ENCODE results near the gene CFAP45. TPM values are rescaled to one million over a fixed set of nuclear protein-coding genes. Genes with fewer than 3 reads are reported as not detected.
"Not testable (repeated sequence)": the region's sequence is repeated elsewhere in the genome, so short reads cannot be mapped to it uniquely, and the experiment has no call there.

Gene CFAP45
- polyA plus RNA-seq, 3 donors, result 3.2 to 4.1 (median 4.1) TPM

DNA sequence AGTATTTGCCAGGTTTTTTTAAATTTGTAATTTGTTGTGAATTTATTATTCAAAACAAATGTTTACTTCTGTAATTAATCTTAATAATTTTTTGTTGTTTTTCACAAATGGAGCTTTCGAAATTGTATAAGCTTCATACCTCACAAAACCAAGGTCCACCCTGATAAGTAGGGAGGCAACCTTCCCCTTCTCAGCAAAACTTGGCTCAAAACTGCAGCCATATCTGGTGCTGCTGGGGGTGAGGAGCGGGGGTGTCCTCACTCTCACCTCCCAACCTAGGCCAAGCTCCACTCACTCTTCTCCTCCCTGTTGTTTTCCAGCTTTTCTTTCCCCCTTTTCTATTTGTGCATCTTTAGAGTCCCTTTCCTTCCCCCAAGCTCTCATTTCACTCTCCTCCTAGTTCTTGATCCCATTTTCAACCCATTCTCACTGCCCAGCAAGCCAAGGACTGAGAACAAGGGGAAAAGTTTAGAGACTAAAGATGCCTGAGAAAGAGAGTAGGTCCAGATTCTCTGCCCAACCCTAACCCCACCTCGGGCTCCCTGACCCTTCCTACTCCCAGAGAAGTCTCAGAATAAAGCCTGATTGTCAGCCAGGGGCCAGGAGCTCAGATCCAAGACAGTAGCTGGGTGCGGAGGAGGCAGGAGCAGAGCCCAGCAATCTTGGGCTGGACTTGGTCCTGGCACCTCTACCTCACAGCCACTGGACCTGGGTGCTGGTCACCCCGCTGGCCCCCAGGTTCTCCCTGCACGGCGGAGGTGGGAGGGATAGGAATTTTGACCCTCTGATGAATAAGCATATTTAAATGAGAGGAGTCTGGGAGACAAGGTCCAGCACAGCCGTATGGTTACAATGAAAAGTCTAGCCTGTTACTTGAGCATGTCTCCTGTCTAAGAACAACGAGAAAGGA is 8.3 kb upstream of the CFAP45 start:
- no peak for DNase-seq (ENCODE audit: low read depth in 3 of 3, low spot score in 2 of 3)

DNA sequence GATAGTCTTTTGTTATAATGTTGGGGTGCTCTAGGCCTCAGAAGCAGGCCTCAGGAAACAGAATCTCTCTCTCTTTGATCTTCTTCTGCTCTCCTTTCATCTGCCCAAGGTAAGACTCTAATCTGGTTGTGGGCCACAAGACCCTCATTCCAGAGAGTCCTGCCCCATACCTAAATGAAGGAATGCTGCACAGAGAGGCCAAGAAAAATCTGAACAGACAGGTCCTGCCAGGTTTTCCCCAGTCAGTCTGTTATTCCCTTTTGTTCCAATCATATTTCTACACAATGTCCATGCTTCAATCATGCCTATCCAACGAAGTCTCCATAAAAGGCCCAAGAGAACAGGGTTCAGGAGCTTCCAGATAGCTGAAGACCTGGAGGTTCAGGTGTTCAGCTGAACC is 7.0 kb upstream of the CFAP45 start:
- DNase-seq (ENCODE audit: low read depth in 3 of 3, low spot score in 2 of 3), result no peak

DNA sequence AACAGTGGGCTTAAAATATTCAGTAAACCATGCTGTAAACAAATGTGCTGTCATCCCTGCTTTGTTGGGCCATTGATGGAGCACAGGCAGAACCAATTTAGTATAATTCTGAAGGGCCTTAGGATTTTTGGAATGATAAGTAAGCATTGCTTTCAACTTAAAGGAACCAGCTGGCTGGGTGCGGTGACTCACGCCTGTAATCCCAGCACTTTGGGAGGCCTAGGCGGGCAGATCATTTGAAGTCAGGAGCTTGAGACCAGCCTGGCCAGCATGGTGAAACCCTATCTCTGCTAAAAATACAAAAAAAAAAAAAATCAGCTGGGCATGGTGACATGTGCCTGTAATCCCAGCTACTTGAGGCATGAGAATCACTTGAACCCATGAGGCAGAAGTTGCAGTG is 4.1 kb upstream of the CFAP45 start:
- not testable (repeated sequence) for DNase-seq (ENCODE audit: low read depth in 3 of 3, low spot score in 2 of 3)

DNA sequence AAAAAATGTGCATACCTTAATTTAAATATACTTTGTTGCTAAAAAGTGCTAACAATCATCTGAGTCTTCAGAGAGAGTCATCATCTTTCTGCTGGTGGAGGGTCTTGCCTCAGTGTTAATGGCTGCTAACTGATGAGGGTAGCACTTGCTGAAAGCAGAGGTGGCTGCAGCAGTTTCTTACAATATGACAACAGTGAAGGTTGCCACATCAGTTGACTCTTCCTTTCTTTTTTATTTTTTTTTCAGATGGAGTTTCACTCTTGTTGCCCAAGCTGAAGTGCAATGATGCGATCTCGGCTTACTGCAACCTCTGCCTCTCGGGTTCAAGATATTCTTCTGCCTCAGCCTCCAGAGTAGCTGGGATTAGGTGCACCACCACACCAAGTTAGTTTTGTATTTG is 2.6 kb upstream of the CFAP45 start:
- no peak for DNase-seq (ENCODE audit: low read depth in 3 of 3, low spot score in 2 of 3)

DNA sequence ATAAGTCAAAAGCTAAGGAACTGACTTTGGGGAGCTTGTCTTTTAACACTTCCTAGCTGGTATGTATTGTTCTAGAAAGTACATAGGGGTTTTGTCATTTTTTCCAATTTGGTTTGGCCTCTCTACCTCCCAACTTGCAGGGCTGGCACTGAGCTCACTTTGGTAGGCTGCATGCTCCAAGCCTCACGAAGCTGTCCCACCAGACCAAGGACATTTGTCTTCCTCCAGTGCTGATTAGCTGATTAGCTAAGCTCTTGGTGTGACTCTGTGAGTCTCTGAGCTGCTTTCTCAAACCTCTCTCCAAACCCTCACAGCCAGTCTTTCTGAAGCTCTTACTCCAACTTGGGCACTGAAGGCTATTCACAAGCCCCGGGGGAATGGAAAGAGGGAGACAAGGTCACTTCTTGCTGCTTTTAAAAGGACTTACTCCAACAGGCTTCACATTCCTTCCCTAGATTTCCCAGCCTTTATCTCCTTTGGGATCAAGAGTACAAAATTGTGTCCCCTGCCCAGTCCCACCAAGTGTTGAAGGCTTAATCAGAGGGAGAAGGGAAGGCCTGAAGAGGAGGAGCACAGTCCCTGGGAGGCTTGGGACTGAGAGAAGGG is 893 bp upstream of the CFAP45 start:
- no peak for DNase-seq (ENCODE audit: low read depth in 3 of 3, low spot score in 2 of 3)

DNA sequence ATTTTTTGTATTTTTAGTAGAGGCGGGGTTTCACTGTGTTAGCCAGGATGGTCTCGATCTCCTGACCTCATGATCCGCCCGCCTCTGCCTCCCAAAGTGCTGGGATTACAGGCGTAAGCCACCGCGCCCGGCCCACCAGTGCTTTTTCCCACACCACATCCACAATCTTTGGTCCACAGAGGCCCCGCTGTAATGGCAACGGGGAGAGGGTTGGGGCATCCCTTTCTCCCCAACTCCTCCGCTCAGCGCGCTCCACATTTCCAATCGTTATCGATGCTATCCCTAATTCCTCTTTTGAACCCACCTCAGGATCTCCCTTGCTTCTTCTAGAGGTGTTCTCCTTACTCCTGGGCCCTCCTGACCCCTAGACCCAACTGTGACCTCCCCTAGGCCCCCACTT is 331 bp downstream of the CFAP45 start:
- not testable (repeated sequence) for DNase-seq (ENCODE audit: low read depth in 3 of 3, low spot score in 2 of 3)

DNA sequence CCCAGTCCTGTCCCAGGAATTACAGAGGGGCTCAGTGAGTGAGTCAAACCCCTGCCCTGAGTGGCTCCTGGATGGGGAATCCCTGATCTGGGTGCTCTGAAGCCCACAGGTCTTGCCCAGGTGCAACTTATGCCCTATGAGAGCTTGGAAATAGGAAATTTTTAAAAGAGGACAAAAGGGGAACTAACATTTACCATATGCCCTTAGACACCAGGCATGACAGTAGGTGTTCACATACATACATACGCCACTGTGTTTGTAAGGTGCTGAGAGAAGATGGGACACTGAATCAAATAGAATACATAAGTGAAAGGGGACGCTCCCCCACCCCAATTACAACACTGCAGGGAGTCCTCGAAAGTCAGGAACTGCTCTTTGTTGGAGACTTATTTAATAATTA is 1.4 kb downstream of the CFAP45 start:
- DNase-seq (ENCODE audit: low read depth in 3 of 3, low spot score in 2 of 3), result no peak

DNA sequence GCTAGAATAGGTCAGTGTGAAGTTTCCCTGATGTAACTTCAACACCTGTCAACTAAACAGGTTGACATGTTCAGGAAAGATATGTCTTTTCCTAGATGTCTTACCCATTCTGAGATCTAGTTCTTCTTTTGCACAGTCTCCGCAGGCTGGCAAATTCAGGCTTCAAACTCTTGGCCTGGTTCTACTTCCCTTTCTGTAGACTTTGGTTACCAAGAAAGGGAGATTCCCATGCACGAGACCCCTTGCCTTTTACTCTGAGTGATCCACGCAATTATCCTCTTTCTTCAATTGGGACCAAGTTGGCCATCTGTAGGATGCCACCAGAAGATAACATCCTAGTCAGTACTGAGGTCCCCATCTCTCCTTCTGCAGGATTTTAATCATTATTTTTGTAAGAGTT is 2.0 kb downstream of the CFAP45 start:
- no peak for DNase-seq (ENCODE audit: low read depth in 3 of 3, low spot score in 2 of 3)

DNA sequence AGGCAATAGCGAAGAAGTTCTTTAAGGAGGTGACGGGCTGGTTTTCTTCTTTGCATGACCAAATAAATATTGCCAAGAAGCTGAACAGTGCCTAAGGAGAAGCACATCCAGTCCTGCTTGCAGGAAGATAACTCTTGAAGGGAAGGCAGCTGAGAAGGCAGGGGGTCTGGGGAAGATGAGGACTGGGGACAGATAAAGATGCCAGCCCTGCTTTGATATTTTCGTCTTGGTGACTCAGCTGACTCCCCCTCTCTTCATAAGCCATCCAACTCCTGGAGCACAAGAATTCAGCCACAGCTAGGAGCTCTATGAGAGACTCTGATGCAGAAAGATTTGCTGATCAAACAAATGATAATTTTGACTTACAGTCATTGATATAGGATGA is 3.4 kb downstream of the CFAP45 start:
- no peak for DNase-seq (ENCODE audit: low read depth in 3 of 3, low spot score in 2 of 3)

DNA sequence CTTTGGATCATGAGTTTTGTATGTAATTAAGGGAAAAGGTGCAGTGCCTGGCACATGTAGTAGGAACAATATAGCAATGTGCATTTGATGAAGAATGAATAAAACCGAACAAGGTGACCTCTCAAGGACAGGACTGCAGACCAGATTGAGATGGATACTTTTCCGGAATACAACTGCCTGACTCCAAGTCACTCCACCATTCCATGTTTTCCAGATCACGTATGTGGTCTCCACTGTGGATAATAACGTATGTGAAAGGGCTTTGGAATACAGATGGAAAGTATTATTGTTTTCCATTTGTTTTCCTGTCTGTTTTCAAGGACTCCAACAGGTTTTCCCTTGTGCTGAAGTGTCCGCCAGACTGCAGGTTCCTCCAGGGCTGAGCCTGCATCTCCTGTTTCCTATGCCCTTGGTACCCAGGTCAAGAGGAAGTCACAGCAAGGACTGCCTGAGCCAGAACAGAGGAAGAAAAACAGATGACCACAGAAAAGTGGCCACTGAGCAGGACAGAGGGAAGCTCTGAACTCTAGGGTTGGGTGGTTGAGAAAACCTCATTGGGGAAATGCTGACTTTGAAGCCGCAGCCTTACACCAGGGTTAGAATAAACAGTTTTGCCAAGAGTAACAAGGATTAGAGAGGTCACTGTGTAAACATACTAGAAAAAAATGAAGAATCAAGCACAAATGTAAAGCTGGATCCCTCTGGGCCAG is 4.0 kb downstream of the CFAP45 start:
- DNase-seq (ENCODE audit: low read depth in 3 of 3, low spot score in 2 of 3), result no peak

DNA sequence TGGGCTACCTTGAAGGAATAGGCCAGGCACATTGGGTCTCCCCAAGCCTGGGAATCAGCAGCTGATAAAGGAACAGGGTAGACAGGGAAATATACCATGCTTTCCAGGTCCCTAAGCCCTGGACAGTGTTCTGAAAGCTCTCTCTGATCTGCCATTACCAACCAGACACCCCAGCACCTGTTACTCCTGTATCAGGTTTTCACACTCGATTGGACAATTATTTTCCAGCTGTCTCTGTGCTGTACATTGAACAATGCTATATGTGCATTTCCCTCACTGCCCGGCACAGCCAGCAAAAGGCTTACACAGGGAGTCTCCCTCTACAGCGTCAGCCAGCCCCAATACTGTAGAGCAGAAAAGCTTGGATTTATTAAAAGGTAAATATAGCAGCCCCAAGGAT is 4.7 kb downstream of the CFAP45 start:
- no peak for DNase-seq (ENCODE audit: low read depth in 3 of 3, low spot score in 2 of 3)

DNA sequence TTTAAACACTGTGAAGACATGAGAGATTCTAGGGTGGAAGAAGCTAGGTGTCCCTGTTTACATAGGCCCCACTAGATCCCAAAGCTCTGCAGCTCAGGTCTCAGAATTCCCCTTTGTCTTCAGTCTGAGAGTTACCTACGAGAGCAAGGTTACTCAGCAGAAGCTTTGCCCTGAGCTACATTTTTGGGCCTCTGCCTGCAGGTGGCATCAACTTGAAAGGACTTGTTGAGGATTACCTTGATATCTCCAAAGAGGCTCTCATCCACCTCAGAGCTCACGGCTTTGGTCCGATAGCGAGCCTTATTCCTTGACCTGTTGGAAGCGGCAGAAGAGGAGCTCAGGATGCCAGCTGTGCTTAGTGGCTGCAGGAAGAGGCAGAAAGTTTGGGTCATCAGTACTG is 7.0 kb downstream of the CFAP45 start:
- DNase-seq (ENCODE audit: low read depth in 3 of 3, low spot score in 2 of 3), result no peak

DNA sequence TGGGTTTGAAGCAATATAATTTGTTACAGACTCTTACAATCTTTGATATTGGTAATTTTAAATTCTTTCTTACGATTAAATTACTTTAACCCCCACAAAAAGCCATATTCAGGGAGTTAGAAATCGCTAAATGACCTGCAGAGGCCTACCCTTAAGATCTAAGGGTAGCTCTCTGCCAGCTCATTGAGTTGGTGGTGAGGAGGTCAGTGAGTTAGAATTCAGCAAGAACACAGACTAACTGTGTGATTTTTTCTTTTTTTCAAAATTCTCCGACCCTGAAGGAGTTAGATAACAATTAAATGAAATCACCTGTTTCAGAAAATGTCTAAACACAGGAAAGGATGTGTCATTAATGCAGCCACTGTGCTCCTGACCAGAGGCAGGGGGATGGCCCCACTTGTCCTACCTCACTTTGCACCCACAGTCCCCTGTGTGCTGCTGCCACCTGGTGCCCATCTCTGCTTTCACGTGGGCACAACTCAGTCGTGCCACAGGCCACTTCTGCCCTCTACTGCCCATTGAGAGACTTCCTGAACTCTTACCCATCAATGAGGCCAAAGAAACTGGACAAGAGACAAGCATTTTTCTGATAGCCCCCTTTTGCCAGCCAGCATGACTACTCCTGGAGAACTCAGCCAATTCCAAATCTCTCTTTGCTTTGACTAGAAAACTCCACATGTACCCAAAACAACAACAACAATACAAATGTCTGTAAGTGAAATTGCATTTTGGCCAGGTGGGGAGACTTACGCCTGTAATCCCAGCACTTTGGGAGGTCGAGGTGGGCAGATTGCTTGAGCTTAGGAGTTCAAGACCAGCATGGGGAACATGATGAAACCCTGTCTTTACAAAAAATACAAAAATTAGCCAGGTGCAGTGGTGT is 8.4 kb downstream of the CFAP45 start:
- peak in 1 of 3 donors; percentile 71 for DNase-seq (ENCODE audit: low read depth in 3 of 3, low spot score in 2 of 3)

DNA sequence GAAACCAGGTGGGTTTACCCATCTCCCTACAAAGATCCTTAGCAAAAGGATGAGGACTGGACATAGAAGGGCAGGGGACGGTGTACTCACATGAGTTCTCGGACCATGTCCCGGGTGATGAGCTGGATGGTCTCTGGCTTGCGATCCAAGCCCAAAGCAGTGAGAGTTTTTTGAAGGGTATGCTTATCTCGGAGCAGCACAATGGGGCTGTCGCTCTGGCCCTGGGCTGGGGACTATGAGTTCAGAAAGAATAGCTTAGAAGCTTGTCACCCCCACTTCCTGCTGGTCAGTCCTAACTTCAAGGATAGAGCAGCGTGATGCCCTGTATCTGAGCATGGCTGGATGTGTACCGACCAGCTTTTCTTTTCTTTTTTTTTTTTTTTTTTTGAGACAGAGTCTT is 9.6 kb downstream of the CFAP45 start:
- DNase-seq (ENCODE audit: low read depth in 3 of 3, low spot score in 2 of 3), result no peak

DNA sequence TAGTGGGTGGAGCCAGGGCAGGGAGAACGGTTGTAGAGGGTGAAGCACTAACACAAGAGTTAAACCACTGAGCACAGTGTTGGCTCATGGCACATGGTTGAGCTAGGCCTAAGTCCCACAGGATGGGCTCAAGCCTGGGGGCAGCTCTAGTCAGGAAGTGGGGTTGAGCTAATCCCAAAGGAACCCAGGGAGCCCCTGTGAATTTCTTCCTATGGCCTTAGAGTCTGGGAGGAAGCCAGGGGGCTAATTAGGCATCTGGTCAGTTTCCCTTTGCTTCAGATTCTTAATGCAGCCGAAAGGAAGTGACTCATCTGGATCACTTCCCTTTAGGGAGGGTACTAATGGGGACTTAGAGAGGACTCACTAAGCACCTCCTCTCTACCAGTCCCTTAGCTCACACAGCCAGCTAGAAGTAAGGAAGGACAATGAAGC is 10.1 kb downstream of the CFAP45 start:
- DNase-seq (ENCODE audit: low read depth in 3 of 3, low spot score in 2 of 3), result no peak

DNA sequence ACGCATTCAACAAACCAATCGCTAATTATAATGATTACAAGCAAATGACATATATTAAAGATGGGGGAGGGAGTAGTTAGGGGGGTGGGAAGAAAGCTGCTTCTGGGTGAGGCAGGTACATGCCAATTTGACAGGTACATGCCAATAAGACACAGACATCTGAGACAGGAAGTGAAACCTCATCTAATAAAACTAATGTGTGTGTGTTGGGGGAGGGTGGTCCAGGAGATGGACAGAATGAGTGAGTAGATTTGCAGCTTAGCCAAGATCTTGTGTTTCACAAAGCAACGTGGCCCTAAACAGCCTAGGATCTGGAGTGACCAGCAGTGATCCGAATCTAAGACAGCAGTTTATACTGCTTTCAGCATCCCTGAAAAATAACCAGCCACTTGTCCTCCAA is 10.8 kb downstream of the CFAP45 start:
- DNase-seq (ENCODE audit: low read depth in 3 of 3, low spot score in 2 of 3), result no peak

DNA sequence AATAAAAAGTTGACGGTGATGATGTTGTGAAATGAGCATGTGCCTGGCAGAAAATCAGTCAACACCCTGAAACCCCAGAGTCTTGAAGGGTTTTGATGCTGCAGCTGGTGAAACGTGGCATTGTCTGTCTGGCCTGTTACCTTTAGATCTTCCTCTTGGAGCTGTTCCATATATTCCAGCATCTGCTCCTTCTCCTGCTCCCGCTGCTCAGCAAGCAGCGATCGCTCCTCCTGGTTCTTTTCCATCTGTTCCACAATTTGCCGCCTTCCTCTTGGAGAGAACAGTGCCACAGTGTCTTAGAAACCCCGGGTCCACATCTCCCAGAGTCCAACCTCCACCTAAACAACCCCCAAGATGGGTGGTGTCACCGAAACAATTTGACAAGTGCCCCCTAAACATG is 15.7 kb downstream of the CFAP45 start:
- no peak for DNase-seq (ENCODE audit: low read depth in 3 of 3, low spot score in 2 of 3)

DNA sequence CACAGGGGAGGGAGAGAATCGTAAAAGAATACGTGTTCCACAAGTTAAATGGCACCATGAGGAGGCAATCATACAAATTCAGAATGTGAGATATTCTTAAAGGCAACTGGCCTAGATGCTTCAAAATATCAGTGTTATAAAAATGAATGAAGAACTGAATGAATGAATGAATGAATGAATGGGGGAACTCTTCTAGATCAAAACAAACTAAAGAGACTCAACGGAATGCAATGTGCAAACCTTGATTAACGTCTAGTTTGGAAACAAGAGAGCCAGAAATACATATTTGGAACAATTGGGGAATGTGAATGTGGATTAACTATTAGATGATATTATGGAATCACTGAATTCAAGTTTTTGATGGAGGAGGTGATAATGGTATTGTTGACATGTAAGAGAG is 16.8 kb downstream of the CFAP45 start:
- DNase-seq (ENCODE audit: low read depth in 3 of 3, low spot score in 2 of 3), result no peak

DNA sequence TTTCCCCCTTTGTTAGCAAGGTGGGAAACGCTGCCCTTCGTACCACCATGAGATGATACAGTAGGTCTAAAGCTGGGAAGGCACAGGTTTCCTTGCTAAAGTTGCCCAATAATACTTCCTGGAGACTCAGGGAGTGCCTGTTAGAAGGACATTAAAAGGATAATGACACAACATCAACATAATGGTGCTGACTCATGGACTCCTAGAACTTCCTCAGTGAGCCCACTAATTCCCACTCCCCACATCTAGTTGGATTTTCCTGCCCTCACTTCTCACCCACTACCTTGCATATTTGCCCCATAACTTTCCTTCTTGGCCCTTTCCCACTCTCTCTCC is 17.5 kb downstream of the CFAP45 start:
- DNase-seq (ENCODE audit: low read depth in 3 of 3, low spot score in 2 of 3), result no peak

DNA sequence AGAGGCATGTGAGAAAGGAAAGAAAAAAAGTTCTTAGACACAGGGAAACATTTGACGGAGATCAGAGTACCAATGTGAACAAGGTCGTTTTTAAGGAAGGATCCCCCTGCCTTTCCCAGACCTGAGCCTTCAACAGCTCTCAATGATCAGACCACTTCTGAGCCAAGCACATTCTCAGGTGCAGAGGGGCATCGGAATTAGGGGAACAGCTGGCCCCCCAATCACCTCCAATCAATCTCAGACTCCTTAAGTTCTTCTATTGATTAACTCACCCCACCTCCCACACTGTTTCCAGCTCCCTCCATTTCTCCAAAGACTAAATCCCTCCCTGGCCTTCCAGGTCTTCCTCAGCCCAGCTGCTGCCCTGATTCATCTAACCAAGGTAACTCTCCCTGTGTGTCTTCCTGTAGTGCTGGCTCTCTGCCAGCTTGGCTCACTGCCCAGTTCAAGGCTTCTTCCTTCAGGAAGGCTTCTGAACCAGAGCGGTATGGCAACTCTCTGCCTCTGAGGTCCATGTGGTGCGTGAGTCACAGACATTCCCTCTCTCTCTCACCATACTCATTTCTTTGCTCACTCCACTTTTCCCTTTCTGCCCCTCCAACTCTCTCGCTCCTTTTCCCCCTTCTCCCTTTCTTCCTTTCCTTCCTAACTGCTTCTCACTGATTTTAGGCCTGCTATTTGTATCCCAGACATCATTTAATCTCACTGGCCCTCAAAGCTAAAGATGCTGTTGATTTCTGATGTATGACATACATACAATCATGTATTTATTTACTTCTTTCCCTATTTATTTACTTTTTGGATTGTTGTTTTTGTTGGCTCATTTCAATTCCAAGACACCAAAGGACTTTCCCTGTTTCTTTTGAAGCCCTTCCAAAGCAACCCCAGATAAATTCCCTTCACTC is 18.1 kb downstream of the CFAP45 start:
- no peak for DNase-seq (ENCODE audit: low read depth in 3 of 3, low spot score in 2 of 3)

Measured in right renal cortex interstitium (tissue), 3 donors.